Kidney (tissue), 14 donors: ENCODE measurements around the gene GALNT8. TPM values are rescaled to one million over a fixed set of nuclear protein-coding genes. Genes with fewer than 3 reads are reported as not detected.

Source experiments
- DNase-seq, 5 donors: peaks; one replicate each; pipeline ENCODE4 v3.0.0-alpha.2; 2013 to 2020
- FAIRE-seq: peaks from 2 replicates; lab custom pipeline; 2012; peaks lifted over from hg19 to GRCh38; lab: Jason Lieb, UNC
- H3K27ac ChIP-seq, 2 donors: one replicate each; pipeline ENCODE4 v1.7.0; 2013; ENCODE audit warnings: low read depth in 2 of 2, low read length in 2 of 2, inconsistent platforms in 1 of 2
- H3K27me3 ChIP-seq: one replicate; pipeline ENCODE4 v1.7.1; 2013; ENCODE audit warnings: low read length, inconsistent platforms; ENCODE audit not compliant: control insufficient read depth, insufficient read depth
- H3K36me3 ChIP-seq, 3 donors: one replicate each; pipeline versions ENCODE4 v1.7.0 to v1.7.1; 2013; ENCODE audit warnings: low read length in 3 of 3, control low read depth in 1 of 3, inconsistent platforms in 1 of 3; ENCODE audit not compliant: insufficient read depth in 3 of 3, control insufficient read depth in 2 of 3
- H3K4me1 ChIP-seq, 3 donors: one replicate each; pipeline versions ENCODE4 v1.7.0 to v1.7.1; 2013; ENCODE audit warnings: low read length in 3 of 3, inconsistent platforms in 1 of 3, low read depth in 1 of 3; ENCODE audit not compliant: control insufficient read depth in 2 of 3, insufficient read depth in 2 of 3
- H3K4me3 ChIP-seq, 3 donors: one replicate each; pipeline versions ENCODE4 v1.7.0 to v1.8.1; 2013; ENCODE audit warnings: low read length in 3 of 3, control low read depth in 1 of 3, inconsistent platforms in 1 of 3
- H3K9ac ChIP-seq, 3 donors: one replicate each; pipeline versions ENCODE4 v1.7.0 to v1.7.1; 2013; ENCODE audit warnings: low read length in 3 of 3, control low read depth in 1 of 3, inconsistent platforms in 1 of 3
- H3K9me3 ChIP-seq, 3 donors: one replicate each; pipeline versions ENCODE4 v1.7.0 to v1.7.1; 2013; ENCODE audit warnings: low read length in 3 of 3, control low read depth in 1 of 3, inconsistent platforms in 1 of 3; ENCODE audit not compliant: control insufficient read depth in 2 of 3, insufficient read depth in 1 of 3
- intact Hi-C: fragments of 100-400 bp; cut with DNase I; formaldehyde crosslinking; loops from one replicate; pipeline ENCODE4 v1.11.1; 2022
- polyA plus RNA-seq: library from polyadenylated mRNA; stranded (reverse); fragments of 350-450 nt; fragmentation: Illumina TruSeq; extraction: RNeasy Lipid Tissue Mini Kit (QIAGEN cat#74804); gene quantifications from one replicate; pipeline ENCODE4 v1.2.3, GENCODE V29; 2014; ENCODE audit warnings: low read depth, low replicate concordance; ENCODE audit not compliant: insufficient read depth
- total RNA-seq: library from RNA; stranded (reverse); fragmentation: NEBNext Ultra II Directional; extraction: Animal tissue kit (Norgen Biotek cat#: 25700); gene quantifications from one replicate; pipeline ENCODE4 v1.2.1, GENCODE V29; 2021
- TF ChIP-seq, protein P1 (sequence below): IDR thresholded peaks from 3 replicates; pipeline ENCODE4 v1.5.1; 2012; ENCODE audit warnings: mild to moderate bottlenecking, moderate library complexity, borderline replicate concordance; ENCODE audit not compliant: insufficient read depth; ENCODE audit errors: extremely low read depth
- donor health status: control.
- donor health status: control.
- donor health status: control.
- donor health status: control.
- donor health status: control.
- donor health status: DM: yes; HTN: yes; CAD: no.
- donor health status: Normal renal cell carcinoma (clear cell type).

GALNT8 gene
- total and polyA plus RNA-seq, 2 donors from 2014 or later = 0.25 to 1.4 TPM

DNA sequence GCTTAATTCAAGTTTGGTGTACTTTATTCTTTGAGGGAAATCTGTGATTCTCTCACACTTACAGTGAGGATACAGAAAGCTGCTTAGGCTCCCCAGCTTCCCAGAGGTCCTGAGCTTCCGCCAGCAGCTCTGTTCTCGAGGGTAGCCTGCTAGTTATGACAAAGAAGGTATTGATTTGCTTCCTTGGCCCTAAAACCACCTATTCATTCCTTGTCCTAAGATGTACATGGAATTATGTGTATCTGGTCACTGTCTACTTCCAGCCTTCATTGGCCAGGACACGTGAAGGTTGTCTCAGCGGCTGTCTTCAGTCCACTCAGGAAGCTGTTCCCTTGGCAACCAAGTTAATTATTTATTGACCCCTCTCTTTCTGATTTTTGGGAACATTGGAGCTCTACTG is 55.7 kb downstream of the GALNT8 start:
- FAIRE-seq (no peak), DNase-seq (no peak)
- TF ChIP-seq, protein P1, sequence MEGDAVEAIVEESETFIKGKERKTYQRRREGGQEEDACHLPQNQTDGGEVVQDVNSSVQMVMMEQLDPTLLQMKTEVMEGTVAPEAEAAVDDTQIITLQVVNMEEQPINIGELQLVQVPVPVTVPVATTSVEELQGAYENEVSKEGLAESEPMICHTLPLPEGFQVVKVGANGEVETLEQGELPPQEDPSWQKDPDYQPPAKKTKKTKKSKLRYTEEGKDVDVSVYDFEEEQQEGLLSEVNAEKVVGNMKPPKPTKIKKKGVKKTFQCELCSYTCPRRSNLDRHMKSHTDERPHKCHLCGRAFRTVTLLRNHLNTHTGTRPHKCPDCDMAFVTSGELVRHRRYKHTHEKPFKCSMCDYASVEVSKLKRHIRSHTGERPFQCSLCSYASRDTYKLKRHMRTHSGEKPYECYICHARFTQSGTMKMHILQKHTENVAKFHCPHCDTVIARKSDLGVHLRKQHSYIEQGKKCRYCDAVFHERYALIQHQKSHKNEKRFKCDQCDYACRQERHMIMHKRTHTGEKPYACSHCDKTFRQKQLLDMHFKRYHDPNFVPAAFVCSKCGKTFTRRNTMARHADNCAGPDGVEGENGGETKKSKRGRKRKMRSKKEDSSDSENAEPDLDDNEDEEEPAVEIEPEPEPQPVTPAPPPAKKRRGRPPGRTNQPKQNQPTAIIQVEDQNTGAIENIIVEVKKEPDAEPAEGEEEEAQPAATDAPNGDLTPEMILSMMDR = no peak
- Histone ChIP-seq H3K27ac (no peak overlapping the region), H3K9me3 (no peaks in the 10 kb centered on the region), H3K9ac (no peak overlapping the region), H3K27me3 (no peaks in the 10 kb centered on the region), H3K4me1 (no peaks in the 10 kb centered on the region), H3K36me3 (no peaks in the 10 kb centered on the region), H3K4me3 (no peak overlapping the region)
- intact Hi-C loops = no loop called here

DNA sequence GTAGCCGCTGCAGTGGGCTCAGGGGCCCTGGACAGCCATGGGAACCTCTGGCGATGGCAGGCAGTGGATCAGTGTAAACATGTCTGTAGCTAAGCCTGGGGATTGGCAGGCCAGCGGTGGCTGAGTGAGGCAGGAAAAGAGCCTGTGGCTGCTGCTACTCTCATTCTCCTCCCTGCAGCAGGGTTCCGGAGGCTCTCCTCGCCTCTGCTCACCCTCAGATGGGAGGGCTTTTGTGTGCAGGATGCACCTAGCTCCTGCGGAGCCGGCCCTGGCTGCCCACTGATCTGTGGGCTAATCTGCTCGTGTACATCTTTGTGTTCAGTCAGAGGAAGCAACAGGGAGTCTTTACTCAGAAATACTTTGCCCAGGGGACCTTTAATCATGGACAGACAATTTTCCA is 59.5 kb downstream of the GALNT8 start:
- DNase-seq = no peak
- Histone ChIP-seq H3K27ac (no peak overlapping the region), H3K4me3 (no peak overlapping the region), H3K9ac (no peak overlapping the region), H3K36me3 (no peaks in the 10 kb centered on the region), H3K9me3 (peaks cover 0 to 3% (median 0%) of the 10 kb centered on the region in 3 donors), H3K27me3 (no peaks in the 10 kb centered on the region), H3K4me1 (no peaks in the 10 kb centered on the region)
- intact Hi-C loops = no loop called here
- TF ChIP-seq, protein P1 = no peak
- no peak for FAIRE-seq

DNA sequence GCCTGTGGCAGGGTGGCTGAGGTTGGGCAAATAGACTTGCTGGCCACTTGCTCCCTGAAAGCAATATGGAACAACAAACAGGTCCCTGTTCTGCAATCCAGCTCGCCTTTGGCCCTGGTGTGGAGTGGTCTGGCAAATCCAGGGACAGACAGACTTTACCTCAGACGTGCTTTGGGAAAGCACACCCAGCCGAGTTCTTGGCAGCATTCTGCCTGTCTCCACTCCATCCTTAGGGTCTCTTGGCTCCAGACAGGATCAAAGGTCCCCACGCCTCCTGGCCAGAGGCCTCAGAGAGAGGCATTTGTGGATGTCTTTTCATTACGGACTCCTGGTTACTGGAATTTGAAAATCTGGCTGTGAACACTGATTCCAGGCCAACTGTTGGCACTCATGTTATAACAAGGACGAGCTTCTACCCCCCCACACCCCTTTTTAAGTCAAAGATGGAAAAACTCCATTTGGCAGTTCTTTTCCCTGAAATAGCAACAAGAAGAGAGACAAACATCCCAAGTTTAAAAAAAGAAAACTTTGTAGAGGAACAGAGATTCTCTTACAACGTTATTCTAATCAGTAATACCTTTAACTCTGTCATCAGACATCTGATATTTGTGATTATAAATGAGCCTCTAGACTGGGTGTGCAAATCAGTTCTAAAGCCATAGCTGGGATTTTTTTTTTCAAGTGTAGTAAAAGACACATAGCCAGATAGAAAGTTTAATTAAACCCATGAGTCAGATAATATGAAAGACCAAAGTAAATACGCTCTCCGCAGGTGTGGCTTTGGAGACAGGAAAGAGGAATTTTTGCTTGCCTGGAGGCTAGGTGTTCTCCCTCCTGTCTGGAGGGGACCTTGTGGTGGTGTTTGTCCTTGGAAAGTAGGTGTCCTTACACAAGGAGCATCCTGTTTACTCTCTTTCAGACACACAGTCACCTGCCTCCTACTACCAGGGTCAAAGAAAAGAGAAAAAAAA is 60.7 kb downstream of the GALNT8 start:
- H3K27me3 ChIP-seq = no peaks in the 10 kb centered on the region
- no peaks in the 10 kb centered on the region for H3K36me3 ChIP-seq
- intact Hi-C loops = no loop called here
- no peaks in the 10 kb centered on the region for H3K4me1 ChIP-seq
- no peak overlapping the region for H3K27ac ChIP-seq
- FAIRE-seq (no peak), DNase-seq (no peak)
- TF ChIP-seq, protein P1 = no peak
- no peak overlapping the region for H3K4me3 ChIP-seq
- H3K9ac ChIP-seq = no peak overlapping the region
- peaks cover 0 to 3% (median 0%) of the 10 kb centered on the region in 3 donors for H3K9me3 ChIP-seq
